ENCODE results near the gene TRIM77.
"Not testable (repeated sequence)": the region's sequence is repeated elsewhere in the genome, so short reads cannot be mapped to it uniquely, and the experiment has no call there.

Gene TRIM77

DNA sequence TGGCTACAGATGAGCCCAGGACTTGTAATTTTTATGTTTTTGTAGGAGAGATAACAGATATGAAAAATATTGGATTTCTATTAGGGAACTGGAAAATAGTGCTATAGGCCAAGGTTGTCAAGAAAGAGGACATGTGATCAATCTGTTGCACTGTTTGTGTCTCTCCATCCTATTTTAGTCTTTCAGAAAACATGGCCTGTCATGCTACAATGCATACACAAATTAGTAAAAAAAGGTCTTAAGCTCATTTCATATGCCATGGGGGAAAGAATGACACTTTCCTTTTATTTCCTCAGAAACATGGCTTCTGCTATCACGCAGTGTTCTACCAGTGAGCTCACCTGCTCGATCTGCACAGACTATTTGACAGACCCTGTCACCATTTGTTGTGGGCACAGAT lies at the start of gene TRIM77:
Gene TRIM77 (plus strand): TSS at position 301 of the 400 bp plus-strand sequence. CDS start 0 bp downstream, at position 301.
- not testable (repeated sequence) for DNase-seq

- DNase-seq, result no peak
Observed at GRCh38 chr11:89667001-89667400, 43.1 kb upstream of the TRIM77 start.

DNA sequence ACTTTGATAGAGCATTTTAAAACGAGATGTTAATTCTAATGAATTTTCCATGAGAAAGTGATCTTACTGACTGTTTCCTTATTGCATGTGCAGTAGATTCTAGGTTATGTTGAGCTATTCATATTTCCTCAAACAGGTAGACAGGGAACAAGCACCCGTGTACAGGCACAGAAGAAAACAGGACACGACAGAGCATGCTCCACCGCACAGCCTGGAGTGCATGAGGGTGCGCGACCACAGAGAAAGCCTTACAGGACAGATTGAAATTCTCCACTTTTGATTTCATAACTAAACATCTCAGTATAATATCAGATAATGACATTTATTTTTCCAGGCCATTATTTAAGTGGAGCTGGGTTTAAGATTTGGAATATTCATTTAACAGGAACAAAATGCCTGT lies 41.9 kb upstream of the TRIM77 start:
- DNase-seq, result not testable (repeated sequence)

- DNase-seq, result not testable (repeated sequence)
Observed at GRCh38 chr11:89669586-89669985, 40.5 kb upstream of the TRIM77 start.

DNA sequence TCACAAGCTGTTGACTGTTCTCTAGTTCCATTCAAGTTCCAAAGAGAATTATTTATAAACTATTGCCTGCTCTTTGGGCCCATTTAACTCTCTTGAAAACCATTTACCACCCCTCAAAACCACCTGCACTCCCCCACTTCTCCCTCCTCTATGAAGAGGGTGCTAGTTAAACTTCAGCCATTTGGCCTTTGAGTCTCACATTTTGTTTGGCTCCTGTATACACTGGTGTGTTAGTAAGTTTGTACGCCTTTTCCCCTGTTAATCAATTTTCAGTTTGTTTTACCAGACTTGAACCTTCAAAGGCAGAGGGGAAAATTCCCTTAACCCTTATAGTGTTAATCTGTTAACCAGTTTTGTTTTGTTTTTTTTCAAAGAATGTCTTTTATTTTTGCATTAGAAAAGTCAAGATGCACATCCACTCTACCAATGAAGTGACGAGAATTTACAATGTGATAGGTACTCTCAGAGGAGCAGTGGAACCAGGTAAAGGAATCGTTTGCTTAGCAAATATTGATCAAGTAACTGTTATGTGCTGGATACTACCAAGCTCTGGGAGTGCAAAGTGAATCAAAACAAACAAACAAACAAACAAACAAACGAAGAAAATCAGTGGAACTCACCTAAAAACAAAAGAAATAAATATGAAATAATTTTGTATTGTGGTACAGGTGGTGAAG lies 40.0 kb upstream of the TRIM77 start:
- not testable (repeated sequence) for DNase-seq

- not testable (repeated sequence) for DNase-seq
Observed at GRCh38 chr11:89672547-89672946, 37.6 kb upstream of the TRIM77 start.

DNA sequence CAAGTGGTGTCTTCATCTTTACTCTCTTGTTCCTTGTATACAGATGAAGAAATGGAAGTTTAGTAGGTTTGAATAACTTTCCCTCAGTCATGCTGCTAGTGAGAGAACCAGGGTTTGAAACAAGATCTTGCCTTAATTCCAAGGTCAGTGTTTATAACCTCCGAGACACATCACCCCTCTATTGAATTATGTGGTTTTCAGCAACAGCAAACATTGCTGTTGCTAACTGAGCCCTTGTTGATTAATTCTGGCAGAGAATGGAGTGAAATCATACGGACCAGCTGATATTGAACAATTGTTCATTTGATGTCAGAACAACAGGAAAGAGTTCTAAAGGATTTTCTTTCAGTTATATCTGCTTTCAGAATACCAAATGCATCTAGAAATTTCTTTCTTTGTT lies 36.7 kb upstream of the TRIM77 start:
- DNase-seq, result peak in 3 of 51 donors; percentile 17 to 67 (median 25)

- DNase-seq, result not testable (repeated sequence)
Observed at GRCh38 chr11:89675383-89675782, 34.7 kb upstream of the TRIM77 start.

GRCh38 chr11:89675948-89676347 lies 34.2 kb upstream of the TRIM77 start:
- DNase-seq, result not testable (repeated sequence)

GRCh38 chr11:89707080-89707479 lies 3.0 kb upstream of the TRIM77 start:
- DNase-seq, result not testable (repeated sequence)

DNA sequence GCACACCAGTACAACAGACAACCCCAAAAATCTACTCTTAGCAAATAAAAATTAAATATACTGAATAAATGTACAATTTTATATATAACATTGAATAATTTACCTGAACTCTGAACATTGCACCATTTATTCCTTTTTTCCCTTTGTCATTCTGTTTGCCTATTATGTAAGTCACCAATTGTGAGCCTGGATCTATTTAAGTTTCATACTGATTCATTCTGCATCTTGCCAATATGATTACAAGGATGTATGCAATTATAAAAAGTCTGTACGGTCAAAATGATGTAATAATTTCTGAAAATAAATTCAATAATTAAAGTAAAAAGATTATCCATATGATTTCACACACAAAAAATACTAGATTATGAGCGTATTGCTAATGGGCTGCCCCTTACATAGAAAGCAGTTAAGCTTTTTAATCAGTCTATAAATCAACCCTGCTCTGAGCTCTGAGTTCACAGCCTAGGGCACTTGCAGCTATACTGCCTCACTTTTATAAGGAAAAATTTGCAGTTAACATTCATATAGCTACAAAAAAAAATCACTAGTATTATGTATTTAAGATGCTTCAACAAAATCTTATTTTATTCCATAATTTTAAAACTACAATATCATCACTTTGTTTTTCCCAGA lies 14.9 kb downstream of the TRIM77 start:
- DNase-seq, result not testable (repeated sequence)

- DNase-seq, result not testable (repeated sequence)
Observed at GRCh38 chr11:89730215-89730614, 20.1 kb downstream of the TRIM77 start.

- peak in 1 of 51 donors; percentile 23 for DNase-seq
Observed at GRCh38 chr11:89736566-89736965, 26.5 kb downstream of the TRIM77 start.

- no peak for DNase-seq
Observed at GRCh38 chr11:89737116-89737515, 27.0 kb downstream of the TRIM77 start.

GRCh38 chr11:89741406-89741805 lies 31.3 kb downstream of the TRIM77 start:
- not testable (repeated sequence) for DNase-seq

- DNase-seq, result not testable (repeated sequence)
Observed at GRCh38 chr11:89744158-89744557, 34.1 kb downstream of the TRIM77 start.

- DNase-seq, result not testable (repeated sequence)
Observed at GRCh38 chr11:89750822-89751221, 40.7 kb downstream of the TRIM77 start.
